GM19467 (cell line): Measurements from ENCODE around the gene WDFY3.
A peak's percentile ranks its signal among the peaks of the same experiment; 100 is the strongest.

Experiments used
- ATAC-seq: cut with Tn5 transposase; IDR thresholded peaks from one replicate; pipeline ENCODE4 v1.9.1; 2021; ENCODE audit warnings: mild to moderate bottlenecking, moderate library complexity; ENCODE audit not compliant: unreplicated experiment

Gene WDFY3

DNA sequence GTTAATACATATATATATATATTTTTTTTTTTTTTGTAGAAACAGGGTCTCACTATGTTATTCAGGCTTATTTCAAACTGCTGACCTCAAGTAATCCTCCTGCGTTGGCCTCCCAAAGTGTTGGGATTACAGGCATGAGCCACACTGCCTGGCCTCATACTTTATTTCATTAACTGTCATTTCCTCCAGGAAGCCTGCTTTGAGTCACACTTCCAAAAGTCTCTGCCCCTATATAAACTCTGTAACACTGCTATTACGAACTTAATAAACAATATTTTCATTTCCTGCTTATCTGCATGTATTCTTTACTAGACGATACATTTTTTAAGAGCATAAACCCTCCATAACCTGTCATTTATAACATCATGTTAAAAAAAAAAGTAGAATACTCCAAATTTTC is 167.2 kb downstream of the WDFY3 start:
- no peak for ATAC-seq

DNA sequence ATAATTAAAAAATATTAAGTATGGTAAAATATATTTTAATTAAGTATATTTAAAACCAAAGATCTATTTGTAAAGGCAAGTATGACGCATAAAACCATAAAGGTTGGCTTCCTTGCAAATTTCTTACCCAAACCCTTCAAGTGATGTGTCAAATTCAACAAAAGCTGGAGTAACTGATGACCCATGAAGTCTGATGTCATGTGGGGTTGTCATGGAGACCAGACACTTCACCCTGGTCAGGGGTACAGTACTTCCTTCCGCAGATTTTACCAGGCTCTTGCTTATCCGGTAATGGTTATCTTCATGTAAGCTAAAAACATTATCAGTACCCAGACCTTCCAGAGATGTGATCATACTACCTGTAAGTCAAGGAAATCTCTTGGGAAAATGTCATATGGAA is 170.1 kb downstream of the WDFY3 start:
- no peak for ATAC-seq

DNA sequence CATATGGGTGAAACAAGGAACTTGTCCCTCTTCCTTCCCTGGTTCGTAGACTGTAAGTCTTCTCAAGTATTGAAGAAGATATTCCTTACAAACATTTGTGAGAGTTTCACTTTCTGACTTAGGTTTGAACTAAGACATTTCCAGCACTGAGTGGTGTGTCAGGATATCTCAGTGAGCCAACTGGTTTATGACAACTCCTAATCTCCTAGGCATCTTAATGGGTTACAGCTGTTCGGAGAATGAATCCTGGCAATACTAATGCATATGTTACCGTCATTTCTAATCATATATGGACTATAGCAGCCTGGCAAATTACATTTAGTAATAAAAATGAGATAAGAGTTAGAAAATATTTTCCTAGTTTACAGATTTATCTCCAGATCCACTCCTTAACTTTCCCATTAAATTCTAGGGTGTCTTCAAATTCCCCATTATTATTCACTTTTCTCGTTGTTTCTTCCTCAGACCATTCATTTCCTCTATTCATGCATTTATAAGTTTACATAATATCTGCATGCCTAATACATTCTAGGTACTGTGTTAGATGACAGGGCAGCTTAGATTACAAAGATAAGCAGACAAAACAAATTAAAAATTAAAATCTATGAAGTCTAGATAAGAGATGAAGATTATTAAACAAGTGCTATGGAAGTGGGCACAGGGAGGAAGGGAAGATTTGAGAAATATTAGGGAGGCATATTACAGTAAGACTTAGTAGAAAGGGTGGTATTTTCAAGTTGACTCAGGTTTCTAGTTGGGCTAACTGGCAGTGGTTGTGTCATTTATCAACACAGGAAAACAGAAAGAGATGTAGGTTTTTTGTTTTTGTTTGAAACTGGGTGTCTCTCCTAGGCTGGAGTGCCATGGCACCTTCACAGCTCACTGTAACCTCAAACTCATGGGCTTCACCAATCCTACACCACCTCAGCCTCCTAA is 173.9 kb downstream of the WDFY3 start:
- ATAC-seq: no peak

DNA sequence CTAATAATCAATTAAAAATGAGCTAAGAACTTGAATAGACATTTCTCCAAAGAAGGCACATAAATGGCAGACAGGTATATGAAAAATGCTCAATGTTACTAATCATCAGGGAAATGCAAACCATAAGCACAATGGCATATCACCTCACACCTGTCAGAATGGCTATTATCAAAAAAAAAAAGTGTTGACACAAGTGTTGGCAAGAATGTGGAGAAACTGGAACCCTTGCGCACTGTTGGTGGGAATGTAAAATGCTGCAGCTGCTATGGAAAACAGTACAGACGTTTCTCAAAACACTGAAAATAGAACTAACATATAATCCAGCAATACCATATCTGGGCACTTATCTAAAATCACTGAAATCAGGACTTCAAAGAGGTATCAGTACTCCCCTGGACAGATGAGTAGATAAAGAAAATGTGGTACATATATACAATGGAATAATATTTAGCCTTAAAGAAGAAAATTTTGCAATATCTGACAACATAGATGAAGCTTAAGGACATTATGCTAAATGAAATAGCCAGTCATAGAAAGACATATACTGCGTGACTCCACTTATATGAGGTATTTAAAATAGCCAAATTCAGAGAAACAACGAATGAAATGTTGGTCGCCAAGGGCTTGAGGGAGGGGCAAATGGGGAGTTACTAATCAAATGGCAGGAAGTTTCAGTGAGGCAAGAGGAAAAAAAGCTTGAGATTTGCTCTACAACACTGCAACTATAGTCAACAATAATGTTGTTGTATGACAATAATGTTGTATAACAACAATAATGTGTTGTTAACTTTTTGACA is 175.5 kb downstream of the WDFY3 start:
- ATAC-seq: no peak

DNA sequence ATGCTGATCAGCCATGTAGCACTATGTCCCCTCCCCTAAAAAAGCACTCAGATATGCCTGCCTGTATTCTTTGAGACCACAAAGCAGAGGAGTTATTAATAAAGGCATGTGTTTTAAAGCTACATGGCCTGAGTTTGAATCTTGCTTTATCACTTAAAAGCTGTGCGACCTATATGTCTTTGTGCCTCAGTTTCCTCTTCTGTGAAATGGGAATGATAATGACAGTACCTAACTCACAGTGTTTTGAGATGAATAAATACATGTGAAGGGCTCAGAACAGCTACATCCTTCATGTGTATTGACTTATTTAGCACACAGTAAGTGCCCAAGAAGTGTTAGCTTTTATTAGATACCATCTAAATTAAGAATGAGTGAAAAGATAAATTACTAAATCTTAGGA is 180.0 kb downstream of the WDFY3 start:
- no peak for ATAC-seq

DNA sequence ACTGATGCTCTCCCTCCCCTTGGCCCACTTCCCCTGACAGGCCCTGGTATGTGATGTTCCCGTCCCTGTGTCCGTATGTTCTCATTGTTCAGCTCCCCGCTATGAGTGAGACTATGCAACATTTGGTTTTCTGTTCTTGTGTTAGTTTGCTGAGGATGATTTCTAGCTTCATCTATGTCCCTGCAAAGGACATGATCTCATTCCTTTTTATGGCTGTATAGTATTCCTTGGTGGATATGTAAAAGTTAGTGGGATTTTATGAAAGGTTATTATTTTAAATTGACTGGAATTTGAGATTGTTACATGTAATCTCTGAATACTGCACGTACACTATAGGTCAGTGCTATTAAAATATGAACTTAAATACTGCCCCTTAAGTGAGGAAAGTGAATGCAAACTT is 184.0 kb downstream of the WDFY3 start:
- no peak for ATAC-seq

DNA sequence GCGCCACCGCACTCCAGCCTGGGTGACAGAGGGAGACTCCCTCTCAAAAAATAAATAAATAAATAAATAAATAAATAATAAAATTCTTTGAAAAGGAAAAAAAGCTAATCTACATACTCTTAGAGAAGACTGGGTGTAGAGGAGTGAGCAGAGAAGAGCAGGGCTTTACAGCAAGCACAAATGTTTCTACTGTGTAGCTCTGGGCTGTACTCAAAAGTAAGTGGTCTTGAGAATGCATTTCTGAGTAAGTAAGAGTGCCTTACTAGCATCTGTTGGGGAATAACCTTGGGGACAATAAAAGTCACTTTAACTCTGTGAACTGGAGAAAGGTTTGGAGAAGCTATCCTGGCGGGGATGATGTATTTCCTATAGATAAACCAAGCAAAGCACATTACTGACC is 185.8 kb downstream of the WDFY3 start:
- ATAC-seq: no peak

DNA sequence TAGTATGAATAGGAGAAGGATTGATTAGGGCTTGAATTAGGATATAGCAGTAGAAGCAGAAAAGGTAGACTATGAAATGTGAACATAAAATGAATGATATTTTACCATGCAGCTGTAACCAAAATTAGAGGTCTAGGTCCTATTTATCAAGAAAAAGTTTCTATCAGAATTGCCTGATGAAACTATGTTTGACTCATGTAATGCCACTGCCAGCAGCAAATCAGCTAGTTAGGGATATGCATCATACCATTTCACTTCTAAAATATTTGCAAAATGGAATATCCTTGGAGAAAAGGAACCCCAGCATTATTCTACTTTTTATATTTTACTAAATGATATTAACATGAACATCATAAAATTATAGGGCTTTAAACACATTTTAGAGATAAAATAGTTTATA is 188.4 kb downstream of the WDFY3 start:
- ATAC-seq: no peak

DNA sequence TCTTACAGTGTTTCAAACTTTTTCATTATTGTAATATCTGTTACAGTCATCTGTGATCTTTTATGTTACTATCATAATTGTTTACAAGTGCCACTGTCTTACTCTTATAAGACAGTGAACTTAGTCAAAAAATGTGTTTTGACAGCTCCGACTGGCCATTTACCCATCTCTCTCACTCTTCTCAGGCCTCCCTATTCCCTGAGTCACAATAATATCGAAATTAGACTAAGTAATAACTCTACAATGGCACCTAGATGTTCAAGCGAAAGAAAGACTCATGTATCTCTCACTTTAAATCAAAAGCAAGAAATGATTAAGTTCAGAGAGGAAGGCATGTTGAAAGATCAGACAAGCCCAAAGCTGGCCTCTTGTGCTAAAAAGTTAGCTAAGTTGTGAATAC is 199.3 kb downstream of the WDFY3 start:
- no peak for ATAC-seq

DNA sequence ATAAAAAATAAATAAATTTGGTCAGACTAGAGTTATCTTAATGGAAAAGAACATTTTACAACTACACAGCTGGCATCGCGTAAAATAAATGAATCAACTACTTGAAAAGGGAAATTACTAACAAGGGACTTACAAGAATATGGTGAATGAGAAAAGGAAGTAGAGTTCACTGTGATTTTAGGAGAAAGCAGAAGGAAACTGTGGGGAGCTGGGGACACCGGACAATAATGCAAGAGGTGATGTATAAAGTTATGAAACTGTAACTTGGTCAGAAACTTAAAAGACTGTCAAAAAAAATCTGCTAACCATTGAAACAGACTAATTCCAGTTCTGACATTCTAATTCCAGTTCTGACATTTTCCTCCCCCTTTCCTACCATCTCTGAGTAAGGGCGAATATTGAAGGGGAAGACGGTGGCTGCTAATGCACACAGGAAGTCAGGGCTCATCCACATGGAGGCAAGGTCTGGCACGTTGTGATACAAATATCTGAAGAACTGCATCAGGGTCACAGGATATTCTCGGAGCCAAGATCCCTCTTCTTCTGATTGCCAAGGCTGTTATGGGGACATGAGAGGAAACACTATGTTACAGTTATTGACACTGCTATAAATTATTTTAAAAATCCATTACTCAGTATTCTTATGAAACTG is 213.0 kb downstream of the WDFY3 start:
- no peak for ATAC-seq

DNA sequence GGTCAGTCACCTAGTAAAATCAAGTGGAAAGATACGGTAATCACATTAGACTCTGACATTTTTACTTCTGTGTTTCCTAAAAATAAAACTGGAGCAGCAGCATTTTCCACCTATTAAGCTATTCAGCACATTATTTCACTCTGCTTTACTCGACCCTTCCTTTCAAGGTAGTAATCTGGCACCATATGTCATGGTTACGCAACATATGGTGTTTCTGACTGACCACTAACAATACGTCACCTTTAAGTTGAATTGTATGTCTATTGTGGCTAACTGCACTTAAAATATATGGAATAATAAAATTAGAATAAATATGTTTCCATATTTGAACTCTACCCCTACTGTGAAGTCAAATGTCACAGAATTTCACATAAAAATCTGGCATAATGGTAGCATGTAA is 214.8 kb downstream of the WDFY3 start:
- ATAC-seq: no peak

DNA sequence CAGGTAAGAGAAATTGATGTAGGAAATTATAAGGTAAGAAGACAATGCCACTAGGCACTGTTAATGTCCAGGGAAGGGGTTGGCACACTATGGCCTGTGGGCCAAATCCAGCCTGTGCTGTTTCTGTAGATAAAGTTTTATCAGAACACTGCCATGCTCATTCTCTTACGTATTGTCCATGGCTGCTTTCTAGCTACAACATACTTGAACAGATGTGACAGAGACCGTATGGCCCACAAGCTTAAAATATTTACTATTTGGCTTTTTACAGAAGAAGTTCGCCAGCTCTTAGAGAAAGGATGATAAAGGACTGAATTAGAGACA is 215.6 kb downstream of the WDFY3 start:
- no peak for ATAC-seq

DNA sequence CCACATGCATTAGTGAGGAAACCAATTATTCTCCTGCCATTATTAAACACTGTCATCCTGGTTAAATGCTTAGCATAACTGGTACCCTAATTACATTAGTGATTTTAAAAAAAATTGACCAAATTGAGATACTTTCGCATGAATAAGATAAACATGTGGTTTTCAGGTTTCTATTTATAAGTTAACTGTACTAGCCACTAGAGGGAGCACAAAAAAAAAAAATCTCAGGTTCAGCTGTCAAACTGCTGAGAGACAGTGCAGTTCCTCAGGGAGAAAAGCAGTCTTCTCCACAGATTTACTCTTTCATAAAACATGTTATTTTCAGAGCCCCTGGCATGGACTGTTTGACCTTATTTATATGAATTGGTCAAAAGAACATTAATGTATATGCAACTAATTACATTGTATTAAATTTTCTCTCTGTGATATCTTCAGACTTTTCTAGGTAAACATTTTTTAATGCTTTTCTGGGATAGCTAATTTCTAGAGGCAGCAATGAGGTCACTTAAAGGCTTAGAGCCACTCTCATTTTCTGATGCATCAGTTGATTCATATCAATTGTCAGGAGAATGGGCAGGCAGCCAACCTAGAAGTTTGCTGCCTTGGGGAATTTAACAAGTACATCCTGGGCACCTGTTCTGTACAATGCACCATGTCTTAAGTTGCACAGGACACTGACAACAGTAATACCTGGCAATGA is 216.1 kb downstream of the WDFY3 start:
- ATAC-seq: peak; percentile 75

DNA sequence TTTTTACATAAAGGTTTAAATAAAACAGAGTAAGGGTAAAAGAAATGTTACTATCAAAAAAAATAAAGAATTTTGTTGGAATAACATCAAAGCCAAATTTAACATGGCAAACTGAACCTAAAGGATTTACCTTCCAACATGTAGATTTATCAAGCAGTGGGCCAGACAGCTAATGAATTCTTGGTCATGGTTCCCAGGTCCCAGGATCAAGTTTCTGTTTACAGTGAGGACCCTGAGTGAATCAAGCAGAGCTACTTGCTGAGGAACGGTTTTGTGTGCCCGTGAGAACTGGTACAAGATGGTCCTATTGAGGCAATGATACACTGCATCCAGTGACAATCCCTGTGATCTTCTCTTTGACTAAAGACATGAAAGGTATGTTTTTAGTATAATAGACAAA is 226.4 kb downstream of the WDFY3 start:
- ATAC-seq: no peak

DNA sequence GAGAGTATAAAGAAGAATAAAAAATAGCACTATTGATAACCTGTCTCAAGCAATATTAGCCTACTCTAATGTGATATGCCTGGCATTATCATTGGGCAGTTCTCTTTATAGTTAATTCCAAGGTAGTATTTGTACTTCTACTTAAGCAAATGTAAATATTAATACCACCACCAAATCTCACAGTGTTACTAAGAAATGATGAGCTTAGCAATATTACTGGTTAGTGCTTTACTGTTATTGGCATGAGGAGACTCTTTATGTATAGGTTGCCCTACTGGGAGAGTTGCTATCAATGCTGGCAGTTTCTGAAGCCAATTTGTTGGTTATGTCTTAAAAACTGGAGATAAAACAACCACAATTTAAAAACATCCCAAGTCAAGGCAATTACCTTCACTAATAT is 227.9 kb downstream of the WDFY3 start:
- no peak for ATAC-seq

DNA sequence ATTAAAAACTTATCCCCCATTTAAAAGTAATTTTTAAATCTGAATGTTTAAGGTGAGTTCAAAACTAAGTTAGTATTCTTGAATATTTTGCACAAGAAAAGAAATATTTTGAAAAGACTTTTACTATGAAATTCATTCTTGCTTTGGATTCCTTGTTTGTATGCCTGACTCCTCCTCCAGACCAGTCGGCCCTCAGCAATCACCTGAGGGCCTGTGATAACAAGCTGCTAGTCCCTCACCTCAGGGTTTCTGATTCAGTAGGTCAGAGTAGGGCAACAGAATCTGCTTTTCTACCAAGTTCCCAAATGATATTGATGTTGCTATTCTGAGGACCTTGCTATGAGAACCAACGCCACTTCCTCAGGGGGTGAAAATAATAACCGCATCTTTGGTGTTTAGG is 228.8 kb downstream of the WDFY3 start:
- ATAC-seq: no peak

DNA sequence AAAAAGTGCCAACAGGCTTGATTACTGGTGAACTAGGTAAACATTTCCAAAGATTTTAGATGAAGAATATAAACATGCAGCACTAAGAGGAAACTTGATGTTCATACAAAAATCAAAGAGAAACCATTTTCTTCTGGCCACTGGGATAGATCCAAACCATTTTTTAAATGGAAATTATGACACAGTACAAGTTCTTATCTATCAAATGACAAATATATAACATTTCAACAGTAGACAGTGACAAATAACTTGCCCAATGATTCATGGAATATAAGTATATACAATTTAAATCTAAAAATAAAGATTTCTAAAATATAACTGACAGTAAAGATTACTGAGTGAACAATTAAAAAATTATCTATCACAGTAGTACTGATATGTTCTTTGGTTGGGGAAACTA is 232.5 kb downstream of the WDFY3 start:
- ATAC-seq: no peak

DNA sequence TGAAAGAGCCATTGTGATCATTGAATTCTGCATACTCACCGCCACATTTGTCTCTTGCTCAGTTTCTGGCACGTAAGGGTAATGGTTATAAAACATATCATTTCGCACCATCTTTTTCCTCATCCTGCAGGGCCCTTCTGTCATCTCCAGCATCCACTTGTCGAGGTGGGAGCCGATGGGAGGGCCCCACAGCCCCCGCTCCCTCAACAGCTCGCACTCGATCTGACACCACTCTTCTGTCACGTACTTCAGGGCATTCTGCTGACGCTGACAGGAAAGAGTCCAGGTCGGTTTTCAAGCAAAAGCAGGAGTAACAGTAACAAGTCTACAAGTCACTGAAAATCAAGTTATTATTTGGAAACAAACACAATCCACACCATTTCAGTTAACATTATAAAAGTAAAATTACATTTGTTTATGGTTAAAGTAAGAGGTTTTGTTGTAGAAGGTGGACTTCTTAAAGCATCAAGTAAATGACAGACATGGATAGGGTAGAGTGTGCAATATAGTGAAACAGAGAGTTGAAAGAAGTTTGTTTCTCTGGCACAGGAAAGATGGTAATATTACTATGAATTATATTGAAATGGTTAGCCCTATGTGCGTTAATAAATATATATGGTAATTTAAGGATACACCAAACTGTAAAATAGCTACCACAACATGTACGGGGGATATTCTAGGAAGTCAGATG is 233.0 kb downstream of the WDFY3 start:
- no peak for ATAC-seq

DNA sequence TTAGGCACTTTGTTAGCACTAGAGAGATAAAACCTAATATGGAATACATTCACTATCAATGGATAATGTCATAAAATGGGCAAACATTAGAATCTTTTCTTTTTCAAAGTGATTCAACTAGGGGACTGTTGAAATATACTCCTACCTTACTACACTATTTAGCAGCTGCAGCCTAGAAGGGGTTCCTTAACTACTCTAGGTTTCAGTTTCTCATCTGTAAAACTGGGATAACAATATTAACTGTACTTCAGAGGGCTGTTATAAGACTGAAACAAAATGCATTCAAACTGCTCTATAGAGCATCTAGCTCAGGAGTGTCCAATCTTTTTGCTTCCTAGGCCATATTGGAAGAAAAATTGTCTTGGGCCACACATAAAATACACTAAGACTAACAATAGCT is 236.1 kb downstream of the WDFY3 start:
- no peak for ATAC-seq

DNA sequence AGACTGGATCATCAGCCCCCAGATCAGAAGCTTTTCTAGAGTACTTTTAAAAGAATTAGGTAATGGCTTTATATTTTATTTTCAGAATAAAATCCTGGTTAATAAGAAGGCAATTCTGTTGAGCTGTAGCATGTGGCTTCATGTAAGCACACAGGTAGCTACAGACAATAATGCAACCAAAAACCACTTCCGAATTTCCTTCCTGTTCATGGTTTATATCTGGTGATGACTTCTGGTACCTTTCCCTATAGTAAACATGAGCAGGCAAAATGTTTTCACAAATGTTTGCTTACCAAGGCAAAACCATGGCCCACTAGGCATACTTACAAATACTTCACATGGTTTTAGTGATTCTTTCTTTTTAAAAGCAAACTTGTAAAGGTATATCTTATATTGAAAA is 239.0 kb downstream of the WDFY3 start:
- no peak for ATAC-seq

DNA sequence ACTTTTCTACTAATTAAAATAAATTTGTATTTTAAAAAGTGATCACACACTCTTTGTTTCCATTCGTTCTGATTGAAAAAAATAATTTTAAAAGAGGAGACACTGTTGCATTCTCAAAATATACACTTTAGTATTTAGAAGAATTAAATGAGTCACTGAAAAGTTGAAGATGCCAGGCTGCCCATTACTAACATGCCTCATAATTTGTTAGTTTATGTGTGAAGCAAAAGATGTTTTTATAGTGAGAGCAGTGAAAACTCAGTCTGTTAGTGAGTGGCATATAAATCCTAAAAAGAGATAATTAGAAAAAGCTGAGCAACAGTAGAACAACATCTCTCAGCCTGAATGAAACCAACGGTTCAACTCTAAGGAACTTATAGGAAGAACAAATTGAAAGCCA is 240.1 kb downstream of the WDFY3 start:
- ATAC-seq: no peak
